ENCODE measurements around the gene FGF14. TPM values are rescaled to one million over a fixed set of nuclear protein-coding genes. Genes with fewer than 3 reads are reported as not detected.

FGF14 gene
- total RNA-seq, 2 experiments from 2014 or later: not detected

DNA sequence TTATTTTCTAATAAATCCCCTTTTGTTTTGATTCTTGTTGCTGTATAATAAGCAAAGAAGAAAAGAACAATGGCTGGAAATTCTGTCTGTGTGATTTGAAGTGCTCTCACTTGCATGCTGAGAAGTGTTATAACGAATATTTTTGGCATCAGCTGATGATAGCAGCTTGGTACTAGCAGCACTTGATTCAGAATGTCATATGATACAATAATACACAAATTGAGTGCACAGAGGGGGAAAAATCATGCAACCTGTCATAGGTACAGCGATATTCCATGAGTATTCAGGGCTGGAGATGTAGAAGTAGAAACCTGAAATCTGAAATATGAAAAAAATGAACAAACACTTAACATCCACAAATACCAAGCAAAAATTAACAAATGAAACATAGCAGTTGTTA lies 108.1 kb downstream of the FGF14 start:
- H3K36me3 Mint-ChIP-seq (ENCODE audit: low read depth): no peaks in the 10 kb centered on the region
- no peak overlapping the region for H3K27ac Mint-ChIP-seq
- H3K9me3 Mint-ChIP-seq: no peaks in the 10 kb centered on the region
- no peaks in the 10 kb centered on the region for H3K4me1 Mint-ChIP-seq
- H3K27me3 Mint-ChIP-seq: peaks cover 2% of the 10 kb centered on the region
- ChIA-PET CTCF (no interaction called here), POLR2A (no interaction called here)
- H3K4me3 Mint-ChIP-seq: no peak overlapping the region
- DNase-seq: no peak

DNA sequence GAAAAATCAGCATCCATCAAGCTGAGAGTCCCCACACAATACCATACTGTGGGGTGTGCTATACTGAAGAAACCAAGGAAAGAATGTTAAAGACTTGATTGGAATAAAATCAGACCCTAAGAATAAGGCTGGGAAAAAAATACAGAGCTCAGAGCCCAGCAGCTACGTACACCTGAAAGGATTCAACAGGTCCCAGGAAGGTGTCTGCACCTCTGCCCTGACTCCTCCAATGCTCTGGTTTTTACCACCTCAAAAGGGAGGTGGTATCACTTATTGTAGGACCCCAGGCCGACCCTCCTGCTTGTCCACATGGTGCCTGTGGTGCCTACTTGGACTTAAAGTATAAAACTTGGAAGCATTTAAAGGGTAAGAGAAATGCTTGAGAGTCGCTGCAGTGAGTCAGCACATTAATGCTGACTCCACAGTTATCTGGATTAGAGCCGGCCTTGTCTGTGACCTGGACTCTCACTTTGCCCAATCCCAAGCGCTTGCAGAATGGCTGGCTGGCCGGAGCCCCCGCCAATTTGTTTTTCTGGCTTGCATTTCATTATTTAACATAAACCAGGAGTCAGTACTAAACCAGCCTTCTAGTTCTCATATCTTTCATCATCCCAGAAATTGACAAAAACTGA lies 110.1 kb downstream of the FGF14 start:
- no peak overlapping the region for H3K27ac Mint-ChIP-seq
- H3K27me3 Mint-ChIP-seq: peaks cover 2% of the 10 kb centered on the region
- no peaks in the 10 kb centered on the region for H3K9me3 Mint-ChIP-seq
- POLR2A ChIA-PET: no interaction called here
- H3K4me1 Mint-ChIP-seq: no peaks in the 10 kb centered on the region
- no peak overlapping the region for H3K4me3 Mint-ChIP-seq
- H3K36me3 Mint-ChIP-seq (ENCODE audit: low read depth): no peaks in the 10 kb centered on the region
- DNase-seq: no peak
- CTCF ChIA-PET: no interaction called here

DNA sequence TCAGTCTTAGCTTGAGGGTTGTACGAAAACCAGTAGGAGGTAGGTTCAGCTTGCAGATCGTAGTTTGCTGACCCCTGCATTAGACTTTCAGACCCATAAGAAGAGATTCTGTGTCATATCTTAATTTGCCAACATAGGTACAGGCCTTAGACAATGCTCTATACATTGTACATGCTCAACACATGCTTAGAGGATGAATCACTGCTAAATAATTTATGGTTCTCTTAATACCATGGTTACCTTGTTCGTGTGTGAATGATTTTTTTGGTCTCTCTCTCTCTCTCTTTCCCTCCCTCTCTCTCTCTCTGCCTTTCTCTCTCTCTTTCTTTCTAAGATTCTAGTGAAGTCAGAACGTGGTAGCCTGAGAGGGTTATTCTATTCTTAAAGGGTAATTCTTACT lies 112.2 kb downstream of the FGF14 start:
- CTCF ChIA-PET: no interaction called here
- no peaks in the 10 kb centered on the region for H3K4me1 Mint-ChIP-seq

DNA sequence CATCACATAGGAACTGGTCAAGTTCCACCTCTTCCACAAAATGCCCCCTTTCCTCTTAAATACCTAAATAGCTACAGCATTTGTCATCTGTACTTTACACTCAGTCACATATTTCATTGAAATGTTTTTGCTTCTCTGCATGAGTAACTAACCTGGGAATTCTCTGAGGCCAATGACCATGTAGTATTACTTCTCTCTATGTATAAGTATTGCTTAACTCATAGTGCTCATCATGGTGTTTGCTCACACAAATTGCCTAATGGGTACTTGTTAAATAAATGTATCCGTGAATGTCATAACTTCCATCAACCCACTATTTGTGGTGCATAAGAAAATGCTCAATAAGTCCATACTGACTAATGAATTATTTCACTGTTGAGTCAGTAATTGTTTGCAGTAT lies 115.5 kb downstream of the FGF14 start:
- Mint-ChIP-seq H3K27me3 (peaks cover 2% of the 10 kb centered on the region), H3K27ac (no peak overlapping the region), H3K4me1 (no peaks in the 10 kb centered on the region), H3K4me3 (no peak overlapping the region), H3K9me3 (no peaks in the 10 kb centered on the region), H3K36me3 (ENCODE audit: low read depth) (no peaks in the 10 kb centered on the region)
- CTCF ChIA-PET: no interaction called here
- POLR2A ChIA-PET: no interaction called here
- DNase-seq: no peak

More for the DNA sequence above, 112.2 kb downstream of the FGF14 start:
- H3K27ac Mint-ChIP-seq: no peak overlapping the region
- no peak for DNase-seq
- H3K9me3 Mint-ChIP-seq: no peaks in the 10 kb centered on the region
- peaks cover 2% of the 10 kb centered on the region for H3K27me3 Mint-ChIP-seq
- POLR2A ChIA-PET: no interaction called here
- no peak overlapping the region for H3K4me3 Mint-ChIP-seq
- no peaks in the 10 kb centered on the region for H3K36me3 Mint-ChIP-seq (ENCODE audit: low read depth)

DNA sequence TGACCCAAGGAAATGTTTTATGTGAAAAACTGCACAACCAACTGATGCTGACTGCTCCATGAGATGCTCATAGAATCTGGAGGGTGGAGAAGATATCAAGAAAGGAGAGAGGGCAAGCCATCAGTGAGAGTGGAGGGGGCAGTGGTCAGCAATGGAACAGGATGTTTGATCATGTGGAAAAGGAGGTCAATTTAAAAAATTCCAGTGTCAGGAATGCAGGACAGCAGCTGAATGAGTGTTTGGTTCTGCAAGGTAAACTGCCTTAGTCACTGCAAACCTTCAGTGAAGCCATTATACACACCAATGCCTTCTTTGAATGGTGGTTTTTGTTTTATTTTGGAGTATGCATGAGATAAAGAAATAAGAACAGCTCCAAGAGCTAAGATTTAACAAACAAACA lies 121.5 kb downstream of the FGF14 start:
- Mint-ChIP-seq H3K4me3 (no peak overlapping the region), H3K9me3 (no peaks in the 10 kb centered on the region), H3K36me3 (ENCODE audit: low read depth) (no peaks in the 10 kb centered on the region), H3K4me1 (no peaks in the 10 kb centered on the region), H3K27ac (no peak overlapping the region), H3K27me3 (peaks cover 3% of the 10 kb centered on the region)
- DNase-seq: no peak
- ChIA-PET POLR2A (no interaction called here), CTCF (no interaction called here)

DNA sequence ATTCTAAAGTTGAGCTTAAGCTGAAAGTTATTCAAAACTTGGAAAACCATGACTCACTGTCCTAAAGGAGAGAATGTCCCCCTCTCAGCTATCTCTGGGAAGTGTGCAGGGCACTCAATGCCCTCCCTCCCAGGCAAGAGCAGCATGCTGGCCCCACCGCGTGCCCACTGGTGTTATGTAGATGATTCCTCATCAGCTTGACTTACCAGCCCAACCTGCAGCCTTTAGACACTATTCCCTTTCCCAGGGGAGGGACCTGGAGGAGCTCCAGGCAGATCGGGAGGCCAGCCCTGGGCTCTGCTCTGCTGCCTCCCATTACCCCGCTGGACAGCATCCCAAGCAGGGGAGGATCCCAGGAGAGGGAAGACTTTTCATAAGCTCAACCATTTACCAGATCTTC lies 124.6 kb downstream of the FGF14 start:
- Mint-ChIP-seq H3K9me3 (no peaks in the 10 kb centered on the region), H3K36me3 (ENCODE audit: low read depth) (no peaks in the 10 kb centered on the region), H3K4me3 (no peak overlapping the region), H3K27me3 (peaks cover 3% of the 10 kb centered on the region), H3K4me1 (no peaks in the 10 kb centered on the region), H3K27ac (no peak overlapping the region)
- DNase-seq: no peak
- ChIA-PET POLR2A (no interaction called here), CTCF (no interaction called here)

DNA sequence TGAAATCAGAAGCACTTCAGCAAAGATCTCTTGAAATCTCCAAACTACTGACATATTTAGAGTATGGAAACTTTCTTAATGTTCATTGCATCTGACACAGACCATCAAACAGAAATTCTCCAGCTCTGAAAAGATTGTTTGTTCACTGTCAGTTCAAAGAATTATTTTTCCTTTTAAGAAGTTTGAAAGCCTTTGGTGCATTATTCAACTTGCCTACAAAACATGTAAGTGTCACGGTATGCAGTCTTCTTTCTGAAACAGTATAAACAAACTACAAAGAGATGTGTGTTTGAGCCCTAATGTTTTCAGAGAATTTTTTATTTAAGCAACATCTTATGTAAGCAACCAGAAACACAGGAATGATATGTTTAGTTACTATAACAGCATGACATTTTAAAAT lies 125.4 kb downstream of the FGF14 start:
- Mint-ChIP-seq H3K27ac (no peak overlapping the region), H3K9me3 (no peaks in the 10 kb centered on the region), H3K4me1 (no peaks in the 10 kb centered on the region), H3K4me3 (no peak overlapping the region), H3K27me3 (peaks cover 3% of the 10 kb centered on the region), H3K36me3 (ENCODE audit: low read depth) (no peaks in the 10 kb centered on the region)
- CTCF ChIA-PET: no interaction called here
- DNase-seq: no peak
- POLR2A ChIA-PET: no interaction called here

DNA sequence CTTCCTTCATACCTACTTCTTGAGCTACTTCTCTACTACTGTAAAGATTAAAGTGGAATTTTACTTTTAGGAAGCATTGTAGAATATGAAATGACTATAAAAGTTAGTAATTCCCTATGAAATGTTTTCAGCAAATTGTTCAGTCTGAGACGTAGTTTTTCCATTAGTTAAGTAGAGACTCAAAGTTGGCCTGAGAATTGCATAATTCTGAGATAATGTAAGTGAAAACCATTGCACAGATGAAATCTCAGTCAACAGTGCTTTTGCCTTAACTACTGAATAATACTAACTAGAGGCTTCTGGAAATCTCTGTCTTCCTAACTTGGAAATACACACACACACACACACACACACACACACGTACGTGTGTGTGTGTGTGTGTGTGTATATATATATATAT lies 125.9 kb downstream of the FGF14 start:
- POLR2A ChIA-PET: no interaction called here

DNA sequence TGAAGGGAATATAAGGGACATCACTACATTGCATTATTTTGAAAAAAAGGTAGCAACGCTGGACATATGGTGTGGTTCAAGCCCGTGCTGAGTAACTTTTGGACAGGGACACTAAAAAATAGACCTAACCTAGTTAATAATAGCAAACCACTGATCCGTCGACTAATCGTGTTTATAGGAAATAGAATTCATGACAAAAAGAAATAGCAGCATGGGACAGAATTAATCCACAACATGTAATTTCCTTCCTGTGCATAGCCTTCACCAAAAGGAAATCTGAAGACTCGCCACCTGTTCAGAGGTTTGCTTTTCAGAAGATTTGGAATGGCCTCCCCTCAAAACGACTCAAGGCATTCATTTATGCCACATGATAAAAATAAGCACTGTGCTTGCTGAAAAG lies 128.7 kb downstream of the FGF14 start:
- no peaks in the 10 kb centered on the region for H3K9me3 Mint-ChIP-seq
- CTCF ChIA-PET: no interaction called here
- H3K4me1 Mint-ChIP-seq: no peaks in the 10 kb centered on the region
- H3K36me3 Mint-ChIP-seq (ENCODE audit: low read depth): no peaks in the 10 kb centered on the region
- no peak for DNase-seq
- POLR2A ChIA-PET: no interaction called here
- H3K27me3 Mint-ChIP-seq: peaks cover 3% of the 10 kb centered on the region
- H3K4me3 Mint-ChIP-seq: no peak overlapping the region
- no peak overlapping the region for H3K27ac Mint-ChIP-seq

More for the DNA sequence above, 125.9 kb downstream of the FGF14 start:
- H3K36me3 Mint-ChIP-seq (ENCODE audit: low read depth): no peaks in the 10 kb centered on the region
- CTCF ChIA-PET: no interaction called here
- H3K27ac Mint-ChIP-seq: no peak overlapping the region
- H3K4me1 Mint-ChIP-seq: no peaks in the 10 kb centered on the region
- no peaks in the 10 kb centered on the region for H3K9me3 Mint-ChIP-seq
- peaks cover 3% of the 10 kb centered on the region for H3K27me3 Mint-ChIP-seq
- no peak overlapping the region for H3K4me3 Mint-ChIP-seq
- DNase-seq: no peak

DNA sequence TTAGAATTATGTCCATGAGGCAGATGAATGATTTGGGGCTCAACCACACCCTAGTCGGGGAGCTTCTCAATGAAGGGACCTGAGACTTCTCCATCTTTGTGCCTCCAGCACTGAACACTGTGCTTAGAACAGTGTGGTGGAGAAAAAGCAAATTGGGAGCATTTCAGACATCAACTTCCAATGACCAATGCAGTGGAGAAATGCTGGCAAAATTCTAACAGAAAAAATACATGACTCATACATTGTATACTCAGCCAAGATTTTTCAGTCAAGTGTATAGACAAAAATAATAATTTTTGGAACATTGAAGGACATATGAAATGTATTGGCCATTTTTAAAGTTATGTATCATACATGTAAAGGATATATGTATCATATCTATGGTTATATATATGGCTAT lies 134.7 kb downstream of the FGF14 start:
- Mint-ChIP-seq H3K36me3 (ENCODE audit: low read depth) (no peaks in the 10 kb centered on the region), H3K4me3 (no peak overlapping the region), H3K27ac (no peak overlapping the region), H3K9me3 (no peaks in the 10 kb centered on the region), H3K27me3 (no peaks in the 10 kb centered on the region), H3K4me1 (no peaks in the 10 kb centered on the region)
- CTCF ChIA-PET: no interaction called here
- POLR2A ChIA-PET: no interaction called here
- DNase-seq: no peak

DNA sequence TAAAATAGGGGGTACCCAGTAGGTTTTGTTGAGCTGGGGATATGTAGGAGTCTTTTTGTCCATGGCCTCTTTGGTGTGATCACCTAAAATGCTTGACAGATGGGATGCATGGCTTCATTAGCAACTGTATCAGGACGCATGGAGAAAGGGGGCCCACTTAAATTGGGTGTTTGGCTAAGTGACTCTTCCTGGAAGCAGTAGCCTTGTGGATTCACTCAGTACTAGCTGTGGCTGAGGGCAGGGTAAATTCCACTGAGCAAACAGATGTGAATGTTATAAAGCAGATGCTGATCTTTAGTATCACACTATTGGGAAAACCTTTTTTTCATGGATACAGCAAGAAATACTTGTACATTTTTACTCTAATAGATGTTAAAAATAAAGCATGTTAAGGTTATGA lies 140.0 kb downstream of the FGF14 start:
- Mint-ChIP-seq H3K4me1 (no peaks in the 10 kb centered on the region), H3K4me3 (no peak overlapping the region), H3K27ac (no peak overlapping the region), H3K36me3 (ENCODE audit: low read depth) (no peaks in the 10 kb centered on the region), H3K27me3 (no peaks in the 10 kb centered on the region), H3K9me3 (no peaks in the 10 kb centered on the region)
- POLR2A ChIA-PET: no interaction called here
- DNase-seq: no peak
- CTCF ChIA-PET: no interaction called here

DNA sequence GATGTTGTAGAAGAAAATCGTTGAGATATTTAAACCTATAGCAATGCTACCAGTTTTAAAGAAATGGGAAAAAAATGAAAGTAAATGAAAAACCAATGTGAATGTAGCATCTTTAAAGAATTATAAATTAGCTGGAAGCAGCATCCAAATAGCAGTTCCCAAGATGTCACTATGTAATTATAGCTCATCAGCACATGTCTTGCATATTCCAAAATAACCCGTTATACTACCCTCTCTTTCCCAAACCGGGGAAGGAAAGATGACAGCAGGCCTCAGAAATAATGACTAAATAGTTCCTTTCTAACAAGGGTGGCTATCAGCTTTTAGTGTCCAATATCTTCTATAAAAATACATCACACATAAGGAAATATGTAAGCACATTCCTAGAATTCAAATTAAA lies 140.5 kb downstream of the FGF14 start:
- H3K36me3 Mint-ChIP-seq (ENCODE audit: low read depth): no peaks in the 10 kb centered on the region
- H3K27ac Mint-ChIP-seq: no peak overlapping the region
- H3K4me3 Mint-ChIP-seq: no peak overlapping the region
- H3K9me3 Mint-ChIP-seq: no peaks in the 10 kb centered on the region
- no peaks in the 10 kb centered on the region for H3K4me1 Mint-ChIP-seq
- DNase-seq: no peak
- no peaks in the 10 kb centered on the region for H3K27me3 Mint-ChIP-seq
- ChIA-PET CTCF (interaction anchor here (0.5 kb wide), 1 partner anchor 13 kb away, joined by 3 read pairs; no protein-coding TSS in a partner anchor), POLR2A (no interaction called here)

DNA sequence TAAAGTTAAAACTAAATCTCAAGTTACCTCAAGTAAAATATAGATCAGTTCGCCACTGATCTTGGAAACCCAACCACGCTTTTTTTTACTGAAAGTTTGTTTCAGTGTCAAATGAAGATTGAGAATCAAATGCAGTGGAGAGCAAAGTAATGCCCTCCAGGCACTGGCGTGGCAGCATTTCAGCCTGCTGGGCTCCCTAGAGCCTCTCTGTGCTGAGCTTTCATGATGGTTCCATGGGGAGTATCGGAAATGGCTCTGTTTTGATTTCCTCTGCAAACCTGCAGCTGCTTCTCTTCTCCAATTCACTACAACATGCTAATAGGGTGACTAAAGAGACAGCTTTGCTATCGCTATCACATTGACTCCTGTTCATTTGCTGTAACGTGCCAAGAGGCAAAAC lies 141.6 kb downstream of the FGF14 start:
- no peak overlapping the region for H3K4me3 Mint-ChIP-seq
- H3K36me3 Mint-ChIP-seq (ENCODE audit: low read depth): no peaks in the 10 kb centered on the region
- H3K27ac Mint-ChIP-seq: no peak overlapping the region
- POLR2A ChIA-PET: no interaction called here
- H3K27me3 Mint-ChIP-seq: no peaks in the 10 kb centered on the region
- H3K4me1 Mint-ChIP-seq: no peaks in the 10 kb centered on the region
- CTCF ChIA-PET: no interaction called here
- H3K9me3 Mint-ChIP-seq: no peaks in the 10 kb centered on the region
- DNase-seq: no peak

DNA sequence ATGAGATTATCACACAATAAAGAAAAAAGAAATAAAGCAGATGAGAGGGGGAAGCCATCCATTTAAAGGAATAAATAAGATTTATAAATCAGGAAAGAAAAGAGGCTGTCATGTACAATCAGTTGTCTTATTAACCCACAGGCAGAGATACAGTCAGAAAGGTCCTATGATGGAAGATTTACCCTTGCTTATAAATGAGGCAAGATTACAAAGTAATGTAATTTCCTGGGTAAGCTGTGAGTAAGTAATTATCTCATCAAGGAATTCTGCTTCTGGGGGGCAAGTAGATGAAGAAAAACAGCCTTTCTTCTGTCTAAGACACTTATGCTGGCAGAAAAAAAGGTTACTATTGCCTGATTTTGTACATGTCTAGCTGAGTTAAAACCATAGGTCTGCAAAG lies 146.4 kb downstream of the FGF14 start:
- CTCF ChIA-PET: no interaction called here

More for the DNA sequence above, 146.4 kb downstream of the FGF14 start:
- Mint-ChIP-seq H3K4me1 (no peaks in the 10 kb centered on the region), H3K36me3 (ENCODE audit: low read depth) (no peaks in the 10 kb centered on the region), H3K27ac (no peak overlapping the region), H3K4me3 (no peak overlapping the region), H3K27me3 (no peaks in the 10 kb centered on the region), H3K9me3 (peaks cover 2% of the 10 kb centered on the region)
- POLR2A ChIA-PET: no interaction called here
- no peak for DNase-seq

All from activated CD4-positive, alpha-beta T cell treated with anti-CD3 and anti-CD28 coated beads, Interleukin-2, amount 10 ng/mL, durations not matched to agents 7 days and 5 days (primary cell).